ENCODE measurements around the gene APC.

APC gene

GRCh38 chr5:112737463-112738190, at the start of gene APC:
TSS of gene APC (plus strand) at chr5:112737885. CDS start at chr5:112754891, 17,006 bp downstream.
- no peaks in the 10 kb centered on the region for H3K27me3 ChIP-seq (ENCODE audit: control insufficient read depth, insufficient read depth, low read length)
- H3K4me3 ChIP-seq (ENCODE audit: low read length), result peak within 1 kb of the TSS; percentile 86
- no peaks in the 10 kb centered on the region for H3K36me3 ChIP-seq (ENCODE audit: control insufficient read depth, low read depth, low read length)
- peak within 1 kb of the TSS; percentile 14 for H3K27ac ChIP-seq (ENCODE audit: low read length)
- peak within 1 kb of the TSS; percentile 65 for H3K9ac ChIP-seq (ENCODE audit: low read length)
- H3K4me1 ChIP-seq (ENCODE audit: control insufficient read depth, low read depth, low read length), result peaks cover 10% of the 10 kb centered on the region
- no peaks in the 10 kb centered on the region for H3K9me3 ChIP-seq (ENCODE audit: control insufficient read depth, low read depth, low read length)

- H3K27ac ChIP-seq (ENCODE audit: low read length), result no peak overlapping the region
- no peaks in the 10 kb centered on the region for H3K36me3 ChIP-seq (ENCODE audit: control insufficient read depth, low read depth, low read length)
- H3K27me3 ChIP-seq (ENCODE audit: control insufficient read depth, insufficient read depth, low read length), result no peaks in the 10 kb centered on the region
- H3K4me3 ChIP-seq (ENCODE audit: low read length), result no peak overlapping the region
- H3K4me1 ChIP-seq (ENCODE audit: control insufficient read depth, low read depth, low read length), result peaks cover 6% of the 10 kb centered on the region
- no peak overlapping the region for H3K9ac ChIP-seq (ENCODE audit: low read length)
- H3K9me3 ChIP-seq (ENCODE audit: control insufficient read depth, low read depth, low read length), result no peaks in the 10 kb centered on the region
Measured at GRCh38 chr5:112689155-112689909, 48.4 kb upstream of the APC start.

GRCh38 chr5:112690605-112691338, 46.9 kb upstream of the APC start:
- Histone ChIP-seq H3K9ac (ENCODE audit: low read length) (no peak overlapping the region), H3K27me3 (ENCODE audit: control insufficient read depth, insufficient read depth, low read length) (no peaks in the 10 kb centered on the region), H3K9me3 (ENCODE audit: control insufficient read depth, low read depth, low read length) (no peaks in the 10 kb centered on the region), H3K27ac (ENCODE audit: low read length) (no peak overlapping the region), H3K4me1 (ENCODE audit: control insufficient read depth, low read depth, low read length) (peaks cover 6% of the 10 kb centered on the region), H3K36me3 (ENCODE audit: control insufficient read depth, low read depth, low read length) (no peaks in the 10 kb centered on the region), H3K4me3 (ENCODE audit: low read length) (no peak overlapping the region)

- H3K9ac ChIP-seq (ENCODE audit: low read length), result no peak overlapping the region
- H3K4me3 ChIP-seq (ENCODE audit: low read length), result no peak overlapping the region
- no peaks in the 10 kb centered on the region for H3K36me3 ChIP-seq (ENCODE audit: control insufficient read depth, low read depth, low read length)
- peaks cover 6% of the 10 kb centered on the region for H3K4me1 ChIP-seq (ENCODE audit: control insufficient read depth, low read depth, low read length)
- no peaks in the 10 kb centered on the region for H3K27me3 ChIP-seq (ENCODE audit: control insufficient read depth, insufficient read depth, low read length)
- H3K27ac ChIP-seq (ENCODE audit: low read length), result no peak overlapping the region
- H3K9me3 ChIP-seq (ENCODE audit: control insufficient read depth, low read depth, low read length), result no peaks in the 10 kb centered on the region
Measured at GRCh38 chr5:112691339-112691680, 46.4 kb upstream of the APC start.

- Histone ChIP-seq H3K4me3 (ENCODE audit: low read length) (no peak overlapping the region), H3K27me3 (ENCODE audit: control insufficient read depth, insufficient read depth, low read length) (no peaks in the 10 kb centered on the region), H3K36me3 (ENCODE audit: control insufficient read depth, low read depth, low read length) (no peaks in the 10 kb centered on the region)
Measured at GRCh38 chr5:112691758-112692157, 45.9 kb upstream of the APC start.

GRCh38 chr5:112692472-112692871, 45.2 kb upstream of the APC start:
- H3K4me1 ChIP-seq (ENCODE audit: control insufficient read depth, low read depth, low read length), result peaks cover 2% of the 10 kb centered on the region

More at GRCh38 chr5:112691758-112692157, 45.9 kb upstream of the APC start:
- no peaks in the 10 kb centered on the region for H3K9me3 ChIP-seq (ENCODE audit: control insufficient read depth, low read depth, low read length)
- H3K9ac ChIP-seq (ENCODE audit: low read length), result no peak overlapping the region
- no peak overlapping the region for H3K27ac ChIP-seq (ENCODE audit: low read length)
- peaks cover 6% of the 10 kb centered on the region for H3K4me1 ChIP-seq (ENCODE audit: control insufficient read depth, low read depth, low read length)

GRCh38 chr5:112693301-112693700, 44.4 kb upstream of the APC start:
- H3K9me3 ChIP-seq (ENCODE audit: control insufficient read depth, low read depth, low read length), result no peaks in the 10 kb centered on the region
- H3K27ac ChIP-seq (ENCODE audit: low read length), result no peak overlapping the region
- no peaks in the 10 kb centered on the region for H3K27me3 ChIP-seq (ENCODE audit: control insufficient read depth, insufficient read depth, low read length)
- H3K36me3 ChIP-seq (ENCODE audit: control insufficient read depth, low read depth, low read length), result no peaks in the 10 kb centered on the region
- H3K9ac ChIP-seq (ENCODE audit: low read length), result no peak overlapping the region
- H3K4me3 ChIP-seq (ENCODE audit: low read length), result no peak overlapping the region
- H3K4me1 ChIP-seq (ENCODE audit: control insufficient read depth, low read depth, low read length), result no peaks in the 10 kb centered on the region

More at GRCh38 chr5:112692472-112692871, 45.2 kb upstream of the APC start:
- no peak overlapping the region for H3K4me3 ChIP-seq (ENCODE audit: low read length)
- no peaks in the 10 kb centered on the region for H3K9me3 ChIP-seq (ENCODE audit: control insufficient read depth, low read depth, low read length)
- no peaks in the 10 kb centered on the region for H3K36me3 ChIP-seq (ENCODE audit: control insufficient read depth, low read depth, low read length)
- no peaks in the 10 kb centered on the region for H3K27me3 ChIP-seq (ENCODE audit: control insufficient read depth, insufficient read depth, low read length)
- H3K9ac ChIP-seq (ENCODE audit: low read length), result no peak overlapping the region
- H3K27ac ChIP-seq (ENCODE audit: low read length), result no peak overlapping the region

GRCh38 chr5:112694853-112695709, 42.6 kb upstream of the APC start:
- no peaks in the 10 kb centered on the region for H3K4me1 ChIP-seq (ENCODE audit: control insufficient read depth, low read depth, low read length)
- H3K9ac ChIP-seq (ENCODE audit: low read length), result no peak overlapping the region
- H3K4me3 ChIP-seq (ENCODE audit: low read length), result no peak overlapping the region
- no peaks in the 10 kb centered on the region for H3K27me3 ChIP-seq (ENCODE audit: control insufficient read depth, insufficient read depth, low read length)
- H3K27ac ChIP-seq (ENCODE audit: low read length), result no peak overlapping the region
- no peaks in the 10 kb centered on the region for H3K9me3 ChIP-seq (ENCODE audit: control insufficient read depth, low read depth, low read length)
- H3K36me3 ChIP-seq (ENCODE audit: control insufficient read depth, low read depth, low read length), result no peaks in the 10 kb centered on the region

GRCh38 chr5:112696786-112697185, 40.9 kb upstream of the APC start:
- Histone ChIP-seq H3K9ac (ENCODE audit: low read length) (no peak overlapping the region), H3K27me3 (ENCODE audit: control insufficient read depth, insufficient read depth, low read length) (no peaks in the 10 kb centered on the region), H3K4me1 (ENCODE audit: control insufficient read depth, low read depth, low read length) (no peaks in the 10 kb centered on the region), H3K4me3 (ENCODE audit: low read length) (no peak overlapping the region), H3K9me3 (ENCODE audit: control insufficient read depth, low read depth, low read length) (no peaks in the 10 kb centered on the region), H3K36me3 (ENCODE audit: control insufficient read depth, low read depth, low read length) (no peaks in the 10 kb centered on the region), H3K27ac (ENCODE audit: low read length) (no peak overlapping the region)

GRCh38 chr5:112697322-112697721, 40.4 kb upstream of the APC start:
- Histone ChIP-seq H3K4me1 (ENCODE audit: control insufficient read depth, low read depth, low read length) (no peaks in the 10 kb centered on the region), H3K36me3 (ENCODE audit: control insufficient read depth, low read depth, low read length) (no peaks in the 10 kb centered on the region), H3K9me3 (ENCODE audit: control insufficient read depth, low read depth, low read length) (no peaks in the 10 kb centered on the region), H3K9ac (ENCODE audit: low read length) (no peak overlapping the region), H3K27me3 (ENCODE audit: control insufficient read depth, insufficient read depth, low read length) (no peaks in the 10 kb centered on the region), H3K4me3 (ENCODE audit: low read length) (no peak overlapping the region), H3K27ac (ENCODE audit: low read length) (no peak overlapping the region)

- Histone ChIP-seq H3K9ac (ENCODE audit: low read length) (no peak overlapping the region), H3K4me1 (ENCODE audit: control insufficient read depth, low read depth, low read length) (no peaks in the 10 kb centered on the region), H3K27ac (ENCODE audit: low read length) (no peak overlapping the region), H3K36me3 (ENCODE audit: control insufficient read depth, low read depth, low read length) (no peaks in the 10 kb centered on the region), H3K27me3 (ENCODE audit: control insufficient read depth, insufficient read depth, low read length) (no peaks in the 10 kb centered on the region), H3K4me3 (ENCODE audit: low read length) (no peak overlapping the region), H3K9me3 (ENCODE audit: control insufficient read depth, low read depth, low read length) (no peaks in the 10 kb centered on the region)
Measured at GRCh38 chr5:112697833-112698232, 39.9 kb upstream of the APC start.
